Activated CD4-positive, alpha-beta T cell treated with anti-CD3 and anti-CD28 coated beads, Interleukin-2, amount 10 ng/mL, durations not matched to agents 24 days and 14 days (primary cell): ENCODE data around the gene RPGRIP1. TPM values are rescaled to one million over a fixed set of nuclear protein-coding genes. Genes with fewer than 3 reads are reported as not detected.
A peak's percentile ranks its signal among the peaks of the same experiment; 100 is the strongest.
"Not testable (repeated sequence)": the region's sequence is repeated elsewhere in the genome, so short reads cannot be mapped to it uniquely, and the experiment has no call there.

Experiments used
- DNase-seq: peaks from one replicate; pipeline ENCODE4 v3.0.0; 2022
- H3K27ac Mint-ChIP-seq: one replicate; pipeline ENCODE4 v1.8.0; 2022; ENCODE audit warnings: mild to moderate bottlenecking, mixed read lengths
- H3K27me3 Mint-ChIP-seq: one replicate; pipeline ENCODE4 v1.8.0; 2022; ENCODE audit warnings: mixed read lengths
- H3K36me3 Mint-ChIP-seq: one replicate; pipeline ENCODE4 v1.8.0; 2022; ENCODE audit warnings: low read depth, mild to moderate bottlenecking, mixed read lengths
- H3K4me1 Mint-ChIP-seq: one replicate; pipeline ENCODE4 v1.8.0; 2021; ENCODE audit warnings: mixed read lengths
- H3K4me3 Mint-ChIP-seq: one replicate; pipeline ENCODE4 v1.8.0; 2022; ENCODE audit warnings: mild to moderate bottlenecking, moderate library complexity, mixed read lengths
- H3K9me3 Mint-ChIP-seq: one replicate; pipeline ENCODE4 v1.8.0; 2021; ENCODE audit warnings: mixed read lengths
- intact Hi-C: fragments of 100-400 bp; cut with micrococcal nuclease; formaldehyde crosslinking; loops from one replicate; pipeline ENCODE4 v1.15.1; 2023
- total RNA-seq: library from RNA; stranded (reverse); gene quantifications from 2 replicates; pipeline ENCODE4 v1.2.3, GENCODE V29; 2022

RPGRIP1 gene
- total RNA-seq, 1 donor from 2014 or later = not detected

GRCh38 chr14:21251215-21251614, 28.7 kb upstream of the RPGRIP1 start:
- Mint-ChIP-seq H3K27ac (no peak overlapping the region), H3K4me3 (no peak overlapping the region)

DNA sequence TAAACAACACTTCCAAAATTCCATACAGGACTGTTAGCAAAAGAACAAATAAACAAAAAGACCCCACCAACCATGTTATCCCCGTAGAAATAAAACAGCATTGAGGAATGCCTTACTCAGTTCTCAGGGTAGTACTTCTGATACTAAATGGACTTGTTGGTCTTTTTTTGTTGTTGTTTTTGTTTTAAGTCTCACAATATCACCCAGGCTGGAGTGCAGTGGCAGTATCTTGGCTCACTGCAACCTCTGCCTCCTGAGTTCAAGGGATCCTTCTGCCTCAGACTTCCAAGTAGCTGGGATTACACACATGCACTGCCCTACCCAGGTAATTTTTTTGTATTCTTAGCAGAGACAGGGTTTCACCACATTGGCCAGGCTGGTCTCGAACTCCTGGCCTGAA, 27.7 kb upstream of the RPGRIP1 start:
- no peak for DNase-seq
- H3K4me3 Mint-ChIP-seq = no peak overlapping the region
- intact Hi-C loops = no loop called here
- H3K27ac Mint-ChIP-seq = no peak overlapping the region
- H3K4me1 Mint-ChIP-seq = peaks cover 32% of the 10 kb centered on the region
- peaks cover 77% of the 10 kb centered on the region for H3K36me3 Mint-ChIP-seq
- no peaks in the 10 kb centered on the region for H3K27me3 Mint-ChIP-seq
- no peaks in the 10 kb centered on the region for H3K9me3 Mint-ChIP-seq

More at GRCh38 chr14:21251215-21251614, 28.7 kb upstream of the RPGRIP1 start:
- Mint-ChIP-seq H3K27me3 (no peaks in the 10 kb centered on the region), H3K9me3 (no peaks in the 10 kb centered on the region), H3K4me1 (peaks cover 29% of the 10 kb centered on the region), H3K36me3 (peaks cover 74% of the 10 kb centered on the region)
- DNase-seq = no peak
- intact Hi-C loops = no loop called here

GRCh38 chr14:21255385-21256101, 24.3 kb upstream of the RPGRIP1 start:
- intact Hi-C loops = no loop called here
- Mint-ChIP-seq H3K9me3 (no peaks in the 10 kb centered on the region), H3K4me1 (peaks cover 46% of the 10 kb centered on the region), H3K4me3 (peak overlapping the region; percentile 44), H3K36me3 (peaks cover 77% of the 10 kb centered on the region), H3K27ac (peak overlapping the region; percentile 58), H3K27me3 (no peaks in the 10 kb centered on the region)
- no peak for DNase-seq

GRCh38 chr14:21256102-21256447, 23.8 kb upstream of the RPGRIP1 start:
- peak overlapping the region; percentile 58 for H3K27ac Mint-ChIP-seq
- H3K27me3 Mint-ChIP-seq, intact Hi-C loops, H3K9me3 Mint-ChIP-seq, DNase-seq: not testable (repeated sequence)
- H3K36me3 Mint-ChIP-seq = peaks cover 74% of the 10 kb centered on the region
- peak overlapping the region; percentile 44 for H3K4me3 Mint-ChIP-seq
- peaks cover 43% of the 10 kb centered on the region for H3K4me1 Mint-ChIP-seq

- Mint-ChIP-seq H3K4me1 (peaks cover 45% of the 10 kb centered on the region), H3K27me3 (no peaks in the 10 kb centered on the region), H3K9me3 (no peaks in the 10 kb centered on the region), H3K27ac (peak overlapping the region; percentile 78), H3K36me3 (peaks cover 75% of the 10 kb centered on the region), H3K4me3 (peak overlapping the region; percentile 68)
- no peak for DNase-seq
- intact Hi-C loops = no loop called here
Observed at GRCh38 chr14:21256539-21257393, 23.1 kb upstream of the RPGRIP1 start.

DNA sequence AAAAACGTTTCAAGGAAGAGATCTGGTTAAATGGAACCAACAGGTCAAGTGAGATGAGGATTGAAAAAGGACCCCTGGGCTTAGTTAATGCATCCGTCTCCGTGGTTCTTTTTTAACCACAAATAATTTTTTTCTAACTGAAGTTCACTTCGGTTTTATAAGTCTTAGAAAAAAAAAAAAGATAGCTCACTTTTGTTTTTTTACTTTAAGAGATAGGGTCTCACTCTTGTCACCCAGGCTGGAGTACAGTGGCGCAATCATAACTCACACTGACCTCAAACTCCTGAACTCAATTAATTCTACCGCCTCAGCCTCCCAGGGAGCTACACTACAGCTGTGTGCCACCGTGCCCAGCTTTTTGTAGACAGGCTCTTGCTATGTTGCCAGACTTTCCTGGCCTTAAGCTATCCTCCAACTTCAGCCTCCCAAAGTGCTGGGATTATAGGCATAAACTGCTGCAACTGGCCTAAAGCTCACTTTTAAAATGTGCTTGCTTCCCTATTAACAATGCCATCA, 22.4 kb upstream of the RPGRIP1 start:
- Mint-ChIP-seq H3K9me3 (no peaks in the 10 kb centered on the region), H3K27me3 (no peaks in the 10 kb centered on the region), H3K27ac (peak overlapping the region; percentile 78), H3K4me1 (peaks cover 48% of the 10 kb centered on the region), H3K36me3 (peaks cover 74% of the 10 kb centered on the region), H3K4me3 (peak overlapping the region; percentile 68)
- intact Hi-C loops = no loop called here
- no peak for DNase-seq

DNA sequence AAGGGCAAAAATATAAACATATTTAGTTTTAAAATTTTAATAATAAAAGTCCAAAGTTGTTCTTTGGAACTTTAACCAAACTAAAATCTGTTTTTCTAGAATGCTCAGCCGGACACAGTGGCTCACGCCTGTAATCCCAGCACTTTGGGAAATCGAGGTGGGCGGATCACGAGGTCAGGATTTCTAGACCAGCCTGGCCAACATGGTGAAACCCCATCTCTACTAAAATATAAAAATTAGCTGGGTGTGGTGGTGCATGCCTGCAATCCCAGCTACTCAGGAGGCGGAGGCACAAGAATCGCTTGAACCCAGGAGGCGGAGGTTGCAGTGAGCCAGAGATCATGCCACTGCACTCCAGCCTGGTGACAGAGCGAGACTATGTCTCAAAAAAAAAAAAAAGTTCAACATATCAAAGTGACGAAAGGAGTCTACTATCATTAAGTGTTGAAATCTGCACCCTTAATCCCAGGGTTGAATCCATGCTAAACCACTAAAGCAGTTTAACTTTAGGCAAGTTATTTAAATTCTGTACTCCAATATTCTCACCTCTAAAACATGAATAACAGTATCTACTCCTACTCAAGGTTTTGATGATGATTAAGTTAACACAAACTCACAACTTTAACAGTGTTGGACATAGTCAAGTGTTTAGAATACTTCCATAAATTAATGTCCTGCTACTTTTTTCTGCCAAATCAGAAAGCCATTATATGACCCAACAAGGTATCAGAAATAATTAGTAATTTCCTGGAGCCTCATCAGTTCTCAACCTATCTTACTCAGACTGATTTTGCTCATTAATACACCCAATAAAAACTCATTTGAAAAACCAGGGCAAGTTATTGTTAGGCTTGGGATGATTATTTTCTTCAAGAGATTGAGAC, 21.6 kb upstream of the RPGRIP1 start:
- peaks cover 52% of the 10 kb centered on the region for H3K4me1 Mint-ChIP-seq
- intact Hi-C loops = loop anchor here (2.0 kb wide), 1 partner anchor 17 kb away; no protein-coding TSS in a partner anchor
- H3K4me3 Mint-ChIP-seq = peak overlapping the region; percentile 73
- no peak for DNase-seq
- H3K36me3 Mint-ChIP-seq = peaks cover 73% of the 10 kb centered on the region
- H3K27me3 Mint-ChIP-seq = no peaks in the 10 kb centered on the region
- peak overlapping the region; percentile 79 for H3K27ac Mint-ChIP-seq
- H3K9me3 Mint-ChIP-seq = no peaks in the 10 kb centered on the region

- Mint-ChIP-seq H3K36me3 (peaks cover 79% of the 10 kb centered on the region), H3K9me3 (no peaks in the 10 kb centered on the region), H3K4me3 (peak overlapping the region; percentile 73), H3K27me3 (no peaks in the 10 kb centered on the region), H3K4me1 (peaks cover 61% of the 10 kb centered on the region), H3K27ac (peak overlapping the region; percentile 79)
- no peak for DNase-seq
- intact Hi-C loops = loop anchor here (2.0 kb wide), 1 partner anchor 18 kb away; no protein-coding TSS in a partner anchor
Observed at GRCh38 chr14:21258889-21259787, 20.7 kb upstream of the RPGRIP1 start.

GRCh38 chr14:21261824-21262223, 18.1 kb upstream of the RPGRIP1 start:
- Mint-ChIP-seq H3K9me3 (no peaks in the 10 kb centered on the region), H3K36me3 (peaks cover 83% of the 10 kb centered on the region), H3K4me3 (peak overlapping the region; percentile 92), H3K27ac (peak overlapping the region; percentile 97), H3K4me1 (peaks cover 69% of the 10 kb centered on the region), H3K27me3 (no peaks in the 10 kb centered on the region)
- intact Hi-C loops = loop anchor here (5.0 to 10.0 kb wide), 4 partner anchors 45 to 1293 kb away; partner anchors contain the start of genes ANG and RNASE4
- DNase-seq = no peak

- Mint-ChIP-seq H3K4me1 (peaks cover 67% of the 10 kb centered on the region), H3K9me3 (no peaks in the 10 kb centered on the region), H3K4me3 (peak overlapping the region; percentile 92), H3K36me3 (peaks cover 81% of the 10 kb centered on the region), H3K27me3 (no peaks in the 10 kb centered on the region), H3K27ac (peak overlapping the region; percentile 97)
- DNase-seq = no peak
- intact Hi-C loops = loop anchor here (5.0 to 10.0 kb wide), 4 partner anchors 45 to 1292 kb away; partner anchors contain the start of genes ANG and RNASE4
Observed at GRCh38 chr14:21262410-21262809, 17.5 kb upstream of the RPGRIP1 start.

DNA sequence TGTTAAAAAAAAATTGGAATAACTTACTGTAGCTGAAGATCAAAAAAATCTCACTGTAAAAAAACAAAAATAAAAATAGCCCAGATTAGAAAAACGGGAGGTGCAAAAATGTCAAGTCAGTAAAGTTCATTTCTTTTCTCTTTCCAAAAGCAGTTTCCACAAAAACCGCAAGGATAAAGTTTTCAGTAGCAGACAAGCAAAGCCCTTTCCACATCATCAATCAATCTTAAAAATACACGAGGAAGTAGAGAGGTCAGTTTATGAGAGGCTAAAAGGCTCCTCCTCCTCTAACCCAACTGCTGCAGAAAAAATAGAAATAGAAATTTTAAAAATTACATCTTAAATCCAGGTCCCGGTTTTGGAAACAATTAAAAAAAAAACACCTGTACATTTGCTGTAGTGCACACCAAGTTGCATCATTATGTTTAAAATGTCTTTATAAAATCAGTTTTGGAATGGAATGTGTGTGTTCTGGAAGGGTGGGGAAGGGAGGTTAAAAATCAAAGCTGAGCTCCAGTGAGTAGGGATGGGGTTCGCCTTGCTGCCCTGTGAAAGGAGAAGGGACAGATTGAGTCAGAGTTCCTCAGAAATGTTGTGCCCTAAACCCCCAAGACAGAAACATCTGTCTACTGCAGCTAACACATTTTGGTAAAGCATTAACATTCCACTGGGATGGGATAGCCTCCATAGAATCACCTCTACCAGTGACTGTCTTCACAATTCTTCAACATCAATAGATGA, 16.4 kb upstream of the RPGRIP1 start:
- peak overlapping the region; percentile 92 for H3K4me3 Mint-ChIP-seq
- H3K9me3 Mint-ChIP-seq = no peaks in the 10 kb centered on the region
- peaks cover 83% of the 10 kb centered on the region for H3K36me3 Mint-ChIP-seq
- peak overlapping the region; percentile 97 for H3K27ac Mint-ChIP-seq
- DNase-seq = peak; percentile 64
- peaks cover 62% of the 10 kb centered on the region for H3K4me1 Mint-ChIP-seq
- no peaks in the 10 kb centered on the region for H3K27me3 Mint-ChIP-seq
- intact Hi-C loops = loop anchor here (1.0 to 10.0 kb wide), 7 partner anchors 33 to 1291 kb away; partner anchors contain the start of genes ANG, RNASE4, SUPT16H and TOX4
